GM12873 (cell line): ENCODE data around the gene PPP1R14C.

Experiments
- TF ChIP-seq, protein P1 (sequence below): IDR thresholded peaks from 2 replicates; pipeline ENCODE4 v1.5.1; 2012; ENCODE audit warnings: low read depth, mild to moderate bottlenecking, moderate library complexity, low read length, control low read depth; ENCODE audit not compliant: insufficient read depth; ENCODE audit errors: missing control alignments

The PPP1R14C gene

DNA sequence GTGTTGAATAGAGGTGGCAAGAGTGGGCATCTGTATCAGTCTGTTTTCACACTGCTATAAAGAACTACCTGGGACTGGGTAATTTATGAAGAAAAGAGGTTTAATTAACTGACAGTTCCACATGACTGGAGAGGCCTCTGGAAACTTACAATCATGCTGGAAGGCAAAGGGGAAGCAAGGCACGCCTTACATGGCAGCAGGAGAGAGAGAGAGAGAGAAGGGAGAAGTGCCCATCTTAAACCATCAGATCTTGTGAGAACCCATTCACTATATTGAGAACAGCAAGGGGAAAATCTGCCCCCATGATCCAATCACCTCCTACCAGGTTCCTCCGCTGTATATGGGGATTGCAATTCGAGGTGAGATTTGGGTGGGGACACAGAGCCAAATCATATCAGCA is 18.6 kb upstream of the PPP1R14C start:
- TF ChIP-seq, protein P1, sequence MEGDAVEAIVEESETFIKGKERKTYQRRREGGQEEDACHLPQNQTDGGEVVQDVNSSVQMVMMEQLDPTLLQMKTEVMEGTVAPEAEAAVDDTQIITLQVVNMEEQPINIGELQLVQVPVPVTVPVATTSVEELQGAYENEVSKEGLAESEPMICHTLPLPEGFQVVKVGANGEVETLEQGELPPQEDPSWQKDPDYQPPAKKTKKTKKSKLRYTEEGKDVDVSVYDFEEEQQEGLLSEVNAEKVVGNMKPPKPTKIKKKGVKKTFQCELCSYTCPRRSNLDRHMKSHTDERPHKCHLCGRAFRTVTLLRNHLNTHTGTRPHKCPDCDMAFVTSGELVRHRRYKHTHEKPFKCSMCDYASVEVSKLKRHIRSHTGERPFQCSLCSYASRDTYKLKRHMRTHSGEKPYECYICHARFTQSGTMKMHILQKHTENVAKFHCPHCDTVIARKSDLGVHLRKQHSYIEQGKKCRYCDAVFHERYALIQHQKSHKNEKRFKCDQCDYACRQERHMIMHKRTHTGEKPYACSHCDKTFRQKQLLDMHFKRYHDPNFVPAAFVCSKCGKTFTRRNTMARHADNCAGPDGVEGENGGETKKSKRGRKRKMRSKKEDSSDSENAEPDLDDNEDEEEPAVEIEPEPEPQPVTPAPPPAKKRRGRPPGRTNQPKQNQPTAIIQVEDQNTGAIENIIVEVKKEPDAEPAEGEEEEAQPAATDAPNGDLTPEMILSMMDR: no peak

DNA sequence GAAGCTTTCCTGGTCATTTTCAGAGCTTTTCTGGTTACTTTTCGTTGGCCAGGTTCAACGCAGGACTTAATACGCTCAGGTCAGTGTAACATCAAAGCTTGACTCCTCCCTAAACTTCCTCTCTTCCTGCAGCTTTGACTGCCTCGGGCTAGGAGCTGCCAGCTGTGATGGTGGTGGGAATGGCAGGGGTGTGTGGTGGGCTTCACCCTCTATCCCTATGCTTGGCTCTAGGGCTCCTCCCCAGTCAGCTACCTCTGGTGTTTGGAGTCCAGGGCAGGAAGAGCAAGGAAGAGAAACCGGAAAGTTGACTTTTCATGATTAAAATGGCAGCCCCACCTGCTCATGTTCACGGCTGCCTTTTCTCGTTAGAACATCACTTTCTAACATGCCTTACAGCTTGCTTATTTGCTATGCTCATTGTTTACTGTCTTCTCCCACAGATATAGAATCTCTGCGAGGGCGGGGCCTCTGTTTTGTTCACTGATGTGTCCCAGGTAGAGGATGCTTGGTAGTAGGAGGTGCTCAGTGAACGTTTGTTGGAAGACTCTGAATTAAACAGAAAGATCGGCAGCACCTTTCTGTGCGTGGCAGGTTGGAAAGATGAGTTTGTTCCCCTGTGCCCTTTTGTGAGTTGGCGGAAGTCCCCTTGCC is 16.1 kb upstream of the PPP1R14C start:
- TF ChIP-seq, protein P1: no peak

DNA sequence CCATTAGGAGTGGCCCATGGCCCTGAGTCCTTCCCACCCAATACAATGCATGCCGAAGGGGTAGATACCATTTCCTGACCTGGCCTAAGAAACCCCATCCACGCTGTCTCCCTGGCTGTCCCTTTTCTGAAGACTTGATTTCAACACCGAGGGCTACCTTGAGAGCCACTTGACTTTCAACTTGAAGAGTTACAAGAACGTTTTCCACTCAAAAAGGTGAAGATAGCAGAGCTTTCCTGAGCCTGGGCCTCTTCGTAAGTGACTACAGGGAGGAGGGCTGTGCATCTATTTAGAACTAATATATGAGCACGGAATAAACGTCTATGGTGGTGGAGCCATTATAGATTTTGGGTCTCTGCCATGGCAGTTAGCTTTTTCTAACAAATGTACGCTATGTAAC is 14.4 kb upstream of the PPP1R14C start:
- TF ChIP-seq, protein P1: no peak

DNA sequence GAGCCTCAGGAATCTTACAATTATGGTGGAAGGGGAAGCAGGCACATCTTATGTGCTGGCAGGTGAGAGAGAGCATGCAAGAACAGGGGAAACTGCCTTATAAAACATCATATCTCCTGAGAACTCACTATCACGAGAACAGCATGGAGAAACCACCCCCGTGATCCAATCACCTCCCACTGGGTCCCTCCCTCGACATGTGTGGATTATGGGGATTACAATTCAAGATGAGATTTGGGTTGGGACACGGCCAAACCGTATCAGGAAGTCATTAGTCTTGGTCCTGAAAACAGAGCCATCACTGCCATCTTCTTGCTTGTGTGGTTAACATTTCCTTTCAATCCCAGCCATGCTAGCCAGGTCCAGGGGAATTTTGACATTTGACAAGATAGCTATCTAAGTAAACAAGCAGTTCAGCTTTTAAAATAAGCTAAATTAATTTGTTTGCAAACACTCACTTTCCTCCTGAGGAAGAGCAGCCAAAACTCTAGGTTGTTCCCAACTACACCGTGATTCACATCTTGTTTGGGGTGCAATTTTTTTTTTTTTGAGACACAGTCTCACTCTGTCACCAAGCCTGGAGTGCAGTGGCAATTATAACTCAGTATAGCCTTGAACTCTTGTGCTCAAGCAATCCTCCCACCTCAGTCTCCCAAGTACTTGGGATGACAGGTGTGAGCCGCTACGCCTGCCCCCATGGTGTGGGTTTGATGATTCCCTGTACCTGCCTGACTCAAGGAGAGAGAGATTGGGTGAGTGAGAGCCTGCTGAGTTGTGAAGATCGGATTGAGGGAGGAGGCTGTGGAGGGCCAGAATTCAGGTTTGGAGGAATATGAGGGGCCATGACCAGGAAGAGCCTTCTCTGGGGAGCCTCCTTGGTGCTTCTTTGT is 13.0 kb upstream of the PPP1R14C start:
- TF ChIP-seq, protein P1: no peak

DNA sequence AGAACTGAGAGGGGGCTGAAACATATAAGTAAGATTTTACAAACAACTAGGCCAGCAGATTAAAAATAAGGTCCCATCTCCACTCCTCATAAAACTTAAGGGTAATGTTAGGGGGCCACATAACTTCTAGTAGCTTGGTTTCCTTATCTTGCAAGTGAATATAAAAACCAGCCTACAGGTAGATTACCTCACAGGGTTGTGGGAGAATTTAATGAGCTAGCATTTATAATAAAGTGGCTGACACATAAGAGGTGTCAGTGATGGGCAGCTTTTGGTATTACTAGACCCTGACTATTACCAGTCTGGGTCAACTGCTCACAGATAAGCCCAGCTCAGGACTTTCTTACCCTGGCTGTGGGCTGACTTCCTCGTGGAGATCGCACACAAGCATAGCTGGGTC is 9.2 kb upstream of the PPP1R14C start:
- TF ChIP-seq, protein P1: no peak

DNA sequence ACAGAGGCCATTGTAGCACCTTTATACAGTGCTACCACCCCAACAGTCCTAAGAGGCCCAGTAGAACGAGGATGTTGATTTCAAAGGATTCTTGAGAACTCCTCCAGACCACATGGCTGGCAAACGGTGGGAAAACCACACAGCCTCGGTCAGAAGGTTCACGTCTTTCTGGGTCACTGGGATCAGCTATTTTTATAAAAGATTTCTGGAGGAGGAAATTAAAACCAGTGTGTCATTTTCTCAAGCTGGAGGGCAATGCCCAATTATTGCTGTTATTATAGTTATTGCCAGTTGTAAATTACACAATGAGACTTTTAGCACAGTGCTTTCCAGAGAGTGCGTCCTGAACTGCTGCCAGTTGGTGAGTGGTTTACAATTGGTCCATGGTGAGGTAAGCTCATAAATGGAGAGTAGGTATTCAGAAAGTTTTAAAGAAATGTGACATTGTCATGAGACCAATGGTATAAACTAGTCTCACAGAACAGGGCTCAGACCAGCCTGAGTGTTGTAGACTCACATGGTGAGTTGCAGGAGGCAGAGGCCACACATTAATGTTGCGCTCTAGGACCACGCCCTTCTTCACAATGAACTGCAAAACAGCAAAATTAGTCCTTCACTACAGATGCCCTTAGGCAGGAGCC is 8.4 kb upstream of the PPP1R14C start:
- TF ChIP-seq, protein P1: no peak

DNA sequence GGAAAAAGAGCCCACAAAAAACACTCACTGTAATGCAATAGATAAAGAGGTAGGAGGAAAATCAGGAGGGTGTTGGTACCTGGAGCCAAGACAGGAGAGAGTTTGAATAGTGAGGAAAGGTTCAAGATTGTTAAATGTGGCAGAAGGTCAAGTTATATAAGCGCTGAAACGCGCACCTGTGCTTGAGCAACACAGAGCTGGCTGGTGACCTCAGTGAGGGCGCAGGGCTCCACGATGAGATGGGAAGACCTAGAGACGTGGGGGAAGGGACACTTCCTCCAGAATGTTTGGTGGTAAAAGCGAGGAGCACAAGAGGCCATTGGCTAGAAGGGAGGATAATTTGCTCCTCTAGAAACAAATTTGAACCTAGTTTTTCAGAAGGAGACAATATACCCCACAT is 4.2 kb upstream of the PPP1R14C start:
- TF ChIP-seq, protein P1: no peak
